GM23338 (cell line): Measurements from ENCODE around the gene ACOXL. TPM values are rescaled to one million over a fixed set of nuclear protein-coding genes. Genes with fewer than 3 reads are reported as not detected.

Source experiments
- ATAC-seq: fragments of 200-7000 bp; cut with Tn5 transposase; 3 replicates; pipeline ENCODE4 v1.9.1; 2020
- DNase-seq: peaks from one replicate; pipeline ENCODE4 v3.0.0-alpha.2; 2015; ENCODE audit warnings: low spot score
- H2AFZ ChIP-seq: fragments of 200-600 bp; sonication (generic); 2 replicates; pipeline ENCODE4 v1.8.0; 2016; ENCODE audit warnings: antibody characterized with exemption, mild to moderate bottlenecking, moderate library complexity
- H3F3A ChIP-seq: fragments of 200-600 bp; sonication (generic); replicated peaks from 2 replicates; pipeline ENCODE4 v1.8.0; 2017; ENCODE audit warnings: antibody characterized with exemption, mixed run types, low read depth
- H3K27ac ChIP-seq: fragments of 200-600 bp; sonication (generic); 2 replicates; pipeline ENCODE4 v1.6.1; 2016; ENCODE audit warnings: low read depth
- H3K27me3 ChIP-seq: fragments of 200-600 bp; sonication (generic); 2 replicates; pipeline ENCODE4 v1.8.0; 2016; ENCODE audit warnings: mild to moderate bottlenecking, mixed run types, moderate library complexity; ENCODE audit not compliant: insufficient read depth
- H3K36me3 ChIP-seq: fragments of 200-600 bp; sonication (generic); 2 replicates; pipeline ENCODE4 v1.8.0; 2016; ENCODE audit warnings: mild to moderate bottlenecking; ENCODE audit not compliant: insufficient read depth
- H3K4me1 ChIP-seq: fragments of 200-600 bp; sonication (generic); 2 replicates; pipeline ENCODE4 v1.8.0; 2016; ENCODE audit warnings: mild to moderate bottlenecking, moderate library complexity; ENCODE audit not compliant: insufficient read depth
- H3K4me2 ChIP-seq: fragments of 200-600 bp; sonication (generic); 2 replicates; pipeline ENCODE4 v1.7.1; 2017; ENCODE audit warnings: mixed run types
- H3K4me3 ChIP-seq: fragments of 200-600 bp; sonication (generic); 2 replicates; pipeline ENCODE4 v1.6.1; 2016; ENCODE audit warnings: mixed run types
- H3K79me2 ChIP-seq: fragments of 200-600 bp; sonication (generic); replicated peaks from 2 replicates; pipeline ENCODE4 v1.8.0; 2017; ENCODE audit warnings: mild to moderate bottlenecking; ENCODE audit not compliant: insufficient read depth
- H3K9me2 ChIP-seq: fragments of 200-600 bp; sonication (generic); 2 replicates; pipeline ENCODE4 v1.8.0; 2017; ENCODE audit not compliant: insufficient read depth
- H4K20me1 ChIP-seq: fragments of 200-600 bp; sonication (generic); replicated peaks from 2 replicates; pipeline ENCODE4 v1.8.0; 2017; ENCODE audit warnings: mild to moderate bottlenecking; ENCODE audit not compliant: insufficient read depth
- H3K27ac Mint-ChIP-seq: 2 replicates; pipeline ENCODE4 v1.8.0; 2020; ENCODE audit warnings: inconsistent platforms, mild to moderate bottlenecking, moderate library complexity, mixed read lengths
- H3K27me3 Mint-ChIP-seq: 3 replicates; pipeline ENCODE4 v1.8.0; 2022; ENCODE audit warnings: low read depth, mild to moderate bottlenecking, moderate library complexity, mixed read lengths, inconsistent platforms; ENCODE audit not compliant: insufficient read depth, poor library complexity
- H3K36me3 Mint-ChIP-seq: 3 replicates; pipeline ENCODE4 v1.8.0; 2021; ENCODE audit warnings: low read depth, mild to moderate bottlenecking, inconsistent platforms, moderate library complexity, mixed read lengths
- H3K4me1 Mint-ChIP-seq: 3 replicates; pipeline ENCODE4 v1.8.0; 2020; ENCODE audit warnings: mild to moderate bottlenecking, inconsistent platforms, mixed read lengths
- H3K4me3 Mint-ChIP-seq: 3 replicates; pipeline ENCODE4 v1.8.0; 2021; ENCODE audit warnings: moderate library complexity, mild to moderate bottlenecking, inconsistent platforms, mixed read lengths
- H3K9me3 Mint-ChIP-seq: 3 replicates; pipeline ENCODE4 v1.8.0; 2020; ENCODE audit warnings: moderate library complexity, mild to moderate bottlenecking, inconsistent platforms, mixed read lengths
- CREB1 ChIP-seq: fragments of 250-450 bp; sonication (Bioruptor Pico); IDR thresholded peaks from 2 replicates; pipeline ENCODE4 v1.5.0; 2020; ENCODE audit warnings: low read depth, mild to moderate bottlenecking, moderate library complexity
- POLR2AphosphoS5 ChIP-seq: IDR thresholded peaks from 2 replicates; pipeline ENCODE4 v1.6.1; 2016; ENCODE audit warnings: antibody characterized with exemption, low read depth
- ZNF114 ChIP-seq: fragments of 250-450 bp; sonication (Bioruptor Pico); IDR thresholded peaks from 2 replicates; pipeline ENCODE4 v1.5.0; 2020; ENCODE audit warnings: mild to moderate bottlenecking, moderate library complexity
- ZNF331 ChIP-seq: fragments of 250-450 bp; sonication (Bioruptor Pico); IDR thresholded peaks from 2 replicates; pipeline ENCODE4 v1.5.0; 2020; ENCODE audit warnings: low read depth, mild to moderate bottlenecking, moderate library complexity
- polyA plus RNA-seq: library from polyadenylated mRNA; unstranded; fragments of >200 nt; fragmentation: Nextera tagmentation; extraction: Ambion mirVana; gene quantifications from 2 replicates; pipeline ENCODE4 v1.2.1, GENCODE V29; 2016
- total RNA-seq: library from RNA; depleted of rRNA; stranded (reverse); fragments of >200 nt; shearing (Covaris generic); gene quantifications from 2 replicates; pipeline ENCODE4 v1.2.3, GENCODE V29; 2014
- TF ChIP-seq, protein P1 (sequence below): IDR thresholded peaks from one replicate; pipeline ENCODE4 v1.6.1; 2018; ENCODE audit warnings: antibody characterized with exemption; ENCODE audit not compliant: unreplicated experiment
- TF ChIP-seq, protein P2 (sequence below), 2 experiments: fragments of 200-600 bp in 1 of 2; sonication (generic) in 1 of 2; conservative IDR thresholded peaks; 2 replicates each; pipeline versions ENCODE4 v1.5.1 to v1.6.1; 2016 to 2017; ENCODE audit warnings: antibody characterized with exemption in 2 of 2, low read depth in 2 of 2, mild to moderate bottlenecking in 2 of 2, moderate library complexity in 1 of 2
- TF ChIP-seq, protein P3 (sequence below): fragments of 250-450 bp; sonication (Bioruptor Pico); IDR thresholded peaks from 2 replicates; pipeline ENCODE4 v1.5.0; 2020; ENCODE audit warnings: mild to moderate bottlenecking, moderate library complexity

Gene ACOXL
- total and polyA plus RNA-seq, 2 experiments from 2014 or later = 9.0 to 14.7 TPM

DNA sequence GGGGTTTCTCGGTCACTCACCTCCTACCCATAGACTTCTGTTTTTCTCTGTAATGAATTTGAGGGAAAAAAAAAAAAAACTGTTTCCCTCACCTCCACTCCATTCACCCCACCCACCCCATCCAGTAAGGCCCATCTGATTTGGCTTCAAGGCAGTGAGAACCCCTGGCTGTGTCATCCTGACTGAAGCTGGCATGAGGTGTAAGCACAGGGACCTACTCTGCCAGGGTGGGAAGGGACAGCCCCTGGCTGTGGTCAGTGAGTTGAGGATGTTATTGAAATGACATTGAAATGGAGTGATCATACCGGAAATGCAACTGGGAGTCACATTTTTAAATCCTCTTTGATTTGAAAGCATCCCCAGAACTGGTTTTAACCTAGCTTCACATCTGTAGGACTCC lies 369.2 kb downstream of the ACOXL start:
- ATAC-seq (no peak), DNase-seq (no peak)
- H3K4me2 ChIP-seq = no peak overlapping the region
- H3K4me3 Mint-ChIP-seq = no peak overlapping the region
- H3K36me3 Mint-ChIP-seq = no peaks in the 10 kb centered on the region
- no peak overlapping the region for H3K4me3 ChIP-seq
- TF ChIP-seq, protein P1, sequence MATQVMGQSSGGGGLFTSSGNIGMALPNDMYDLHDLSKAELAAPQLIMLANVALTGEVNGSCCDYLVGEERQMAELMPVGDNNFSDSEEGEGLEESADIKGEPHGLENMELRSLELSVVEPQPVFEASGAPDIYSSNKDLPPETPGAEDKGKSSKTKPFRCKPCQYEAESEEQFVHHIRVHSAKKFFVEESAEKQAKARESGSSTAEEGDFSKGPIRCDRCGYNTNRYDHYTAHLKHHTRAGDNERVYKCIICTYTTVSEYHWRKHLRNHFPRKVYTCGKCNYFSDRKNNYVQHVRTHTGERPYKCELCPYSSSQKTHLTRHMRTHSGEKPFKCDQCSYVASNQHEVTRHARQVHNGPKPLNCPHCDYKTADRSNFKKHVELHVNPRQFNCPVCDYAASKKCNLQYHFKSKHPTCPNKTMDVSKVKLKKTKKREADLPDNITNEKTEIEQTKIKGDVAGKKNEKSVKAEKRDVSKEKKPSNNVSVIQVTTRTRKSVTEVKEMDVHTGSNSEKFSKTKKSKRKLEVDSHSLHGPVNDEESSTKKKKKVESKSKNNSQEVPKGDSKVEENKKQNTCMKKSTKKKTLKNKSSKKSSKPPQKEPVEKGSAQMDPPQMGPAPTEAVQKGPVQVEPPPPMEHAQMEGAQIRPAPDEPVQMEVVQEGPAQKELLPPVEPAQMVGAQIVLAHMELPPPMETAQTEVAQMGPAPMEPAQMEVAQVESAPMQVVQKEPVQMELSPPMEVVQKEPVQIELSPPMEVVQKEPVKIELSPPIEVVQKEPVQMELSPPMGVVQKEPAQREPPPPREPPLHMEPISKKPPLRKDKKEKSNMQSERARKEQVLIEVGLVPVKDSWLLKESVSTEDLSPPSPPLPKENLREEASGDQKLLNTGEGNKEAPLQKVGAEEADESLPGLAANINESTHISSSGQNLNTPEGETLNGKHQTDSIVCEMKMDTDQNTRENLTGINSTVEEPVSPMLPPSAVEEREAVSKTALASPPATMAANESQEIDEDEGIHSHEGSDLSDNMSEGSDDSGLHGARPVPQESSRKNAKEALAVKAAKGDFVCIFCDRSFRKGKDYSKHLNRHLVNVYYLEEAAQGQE = no peak
- TF ChIP-seq ZNF331 (no peak), POLR2AphosphoS5 (no peak), CREB1 (CRISPR knock-in tag) (no peak), ZNF114 (CRISPR knock-in tag) (no peak)
- TF ChIP-seq, protein P2, sequence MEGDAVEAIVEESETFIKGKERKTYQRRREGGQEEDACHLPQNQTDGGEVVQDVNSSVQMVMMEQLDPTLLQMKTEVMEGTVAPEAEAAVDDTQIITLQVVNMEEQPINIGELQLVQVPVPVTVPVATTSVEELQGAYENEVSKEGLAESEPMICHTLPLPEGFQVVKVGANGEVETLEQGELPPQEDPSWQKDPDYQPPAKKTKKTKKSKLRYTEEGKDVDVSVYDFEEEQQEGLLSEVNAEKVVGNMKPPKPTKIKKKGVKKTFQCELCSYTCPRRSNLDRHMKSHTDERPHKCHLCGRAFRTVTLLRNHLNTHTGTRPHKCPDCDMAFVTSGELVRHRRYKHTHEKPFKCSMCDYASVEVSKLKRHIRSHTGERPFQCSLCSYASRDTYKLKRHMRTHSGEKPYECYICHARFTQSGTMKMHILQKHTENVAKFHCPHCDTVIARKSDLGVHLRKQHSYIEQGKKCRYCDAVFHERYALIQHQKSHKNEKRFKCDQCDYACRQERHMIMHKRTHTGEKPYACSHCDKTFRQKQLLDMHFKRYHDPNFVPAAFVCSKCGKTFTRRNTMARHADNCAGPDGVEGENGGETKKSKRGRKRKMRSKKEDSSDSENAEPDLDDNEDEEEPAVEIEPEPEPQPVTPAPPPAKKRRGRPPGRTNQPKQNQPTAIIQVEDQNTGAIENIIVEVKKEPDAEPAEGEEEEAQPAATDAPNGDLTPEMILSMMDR (conservative IDR thresholded peaks at IDR 0.05; ENCODE audit: low read depth in 2 of 2) = no peak
- TF ChIP-seq, protein P3, sequence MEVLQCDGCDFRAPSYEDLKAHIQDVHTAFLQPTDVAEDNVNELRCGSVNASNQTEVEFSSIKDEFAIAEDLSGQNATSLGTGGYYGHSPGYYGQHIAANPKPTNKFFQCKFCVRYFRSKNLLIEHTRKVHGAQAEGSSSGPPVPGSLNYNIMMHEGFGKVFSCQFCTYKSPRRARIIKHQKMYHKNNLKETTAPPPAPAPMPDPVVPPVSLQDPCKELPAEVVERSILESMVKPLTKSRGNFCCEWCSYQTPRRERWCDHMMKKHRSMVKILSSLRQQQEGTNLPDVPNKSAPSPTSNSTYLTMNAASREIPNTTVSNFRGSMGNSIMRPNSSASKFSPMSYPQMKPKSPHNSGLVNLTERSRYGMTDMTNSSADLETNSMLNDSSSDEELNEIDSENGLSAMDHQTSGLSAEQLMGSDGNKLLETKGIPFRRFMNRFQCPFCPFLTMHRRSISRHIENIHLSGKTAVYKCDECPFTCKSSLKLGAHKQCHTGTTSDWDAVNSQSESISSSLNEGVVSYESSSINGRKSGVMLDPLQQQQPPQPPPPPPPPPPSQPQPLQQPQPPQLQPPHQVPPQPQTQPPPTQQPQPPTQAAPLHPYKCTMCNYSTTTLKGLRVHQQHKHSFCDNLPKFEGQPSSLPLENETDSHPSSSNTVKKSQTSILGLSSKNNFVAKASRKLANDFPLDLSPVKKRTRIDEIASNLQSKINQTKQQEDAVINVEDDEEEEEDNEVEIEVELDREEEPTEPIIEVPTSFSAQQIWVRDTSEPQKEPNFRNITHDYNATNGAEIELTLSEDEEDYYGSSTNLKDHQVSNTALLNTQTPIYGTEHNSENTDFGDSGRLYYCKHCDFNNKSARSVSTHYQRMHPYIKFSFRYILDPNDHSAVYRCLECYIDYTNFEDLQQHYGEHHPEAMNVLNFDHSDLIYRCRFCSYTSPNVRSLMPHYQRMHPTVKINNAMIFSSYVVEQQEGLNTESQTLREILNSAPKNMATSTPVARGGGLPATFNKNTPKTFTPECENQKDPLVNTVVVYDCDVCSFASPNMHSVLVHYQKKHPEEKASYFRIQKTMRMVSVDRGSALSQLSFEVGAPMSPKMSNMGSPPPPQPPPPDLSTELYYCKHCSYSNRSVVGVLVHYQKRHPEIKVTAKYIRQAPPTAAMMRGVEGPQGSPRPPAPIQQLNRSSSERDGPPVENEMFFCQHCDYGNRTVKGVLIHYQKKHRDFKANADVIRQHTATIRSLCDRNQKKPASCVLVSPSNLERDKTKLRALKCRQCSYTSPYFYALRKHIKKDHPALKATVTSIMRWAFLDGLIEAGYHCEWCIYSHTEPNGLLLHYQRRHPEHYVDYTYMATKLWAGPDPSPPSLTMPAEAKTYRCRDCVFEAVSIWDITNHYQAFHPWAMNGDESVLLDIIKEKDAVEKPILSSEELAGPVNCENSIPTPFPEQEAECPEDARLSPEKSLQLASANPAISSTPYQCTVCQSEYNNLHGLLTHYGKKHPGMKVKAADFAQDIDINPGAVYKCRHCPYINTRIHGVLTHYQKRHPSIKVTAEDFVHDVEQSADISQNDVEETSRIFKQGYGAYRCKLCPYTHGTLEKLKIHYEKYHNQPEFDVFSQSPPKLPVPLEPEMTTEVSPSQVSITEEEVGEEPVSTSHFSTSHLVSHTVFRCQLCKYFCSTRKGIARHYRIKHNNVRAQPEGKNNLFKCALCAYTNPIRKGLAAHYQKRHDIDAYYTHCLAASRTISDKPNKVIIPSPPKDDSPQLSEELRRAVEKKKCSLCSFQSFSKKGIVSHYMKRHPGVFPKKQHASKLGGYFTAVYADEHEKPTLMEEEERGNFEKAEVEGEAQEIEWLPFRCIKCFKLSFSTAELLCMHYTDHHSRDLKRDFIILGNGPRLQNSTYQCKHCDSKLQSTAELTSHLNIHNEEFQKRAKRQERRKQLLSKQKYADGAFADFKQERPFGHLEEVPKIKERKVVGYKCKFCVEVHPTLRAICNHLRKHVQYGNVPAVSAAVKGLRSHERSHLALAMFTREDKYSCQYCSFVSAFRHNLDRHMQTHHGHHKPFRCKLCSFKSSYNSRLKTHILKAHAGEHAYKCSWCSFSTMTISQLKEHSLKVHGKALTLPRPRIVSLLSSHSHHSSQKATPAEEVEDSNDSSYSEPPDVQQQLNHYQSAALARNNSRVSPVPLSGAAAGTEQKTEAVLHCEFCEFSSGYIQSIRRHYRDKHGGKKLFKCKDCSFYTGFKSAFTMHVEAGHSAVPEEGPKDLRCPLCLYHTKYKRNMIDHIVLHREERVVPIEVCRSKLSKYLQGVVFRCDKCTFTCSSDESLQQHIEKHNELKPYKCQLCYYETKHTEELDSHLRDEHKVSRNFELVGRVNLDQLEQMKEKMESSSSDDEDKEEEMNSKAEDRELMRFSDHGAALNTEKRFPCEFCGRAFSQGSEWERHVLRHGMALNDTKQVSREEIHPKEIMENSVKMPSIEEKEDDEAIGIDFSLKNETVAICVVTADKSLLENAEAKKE = no peak
- no peaks in the 10 kb centered on the region for H3K27me3 Mint-ChIP-seq
- H3K27ac Mint-ChIP-seq = no peak overlapping the region
- H3K36me3 ChIP-seq = no peaks in the 10 kb centered on the region
- no peaks in the 10 kb centered on the region; the same call in 1 of the 2 replicates for H3K9me2 ChIP-seq
- no peaks in the 10 kb centered on the region for H4K20me1 ChIP-seq
- H3K79me2 ChIP-seq = no peaks in the 10 kb centered on the region
- no peak overlapping the region for H2AFZ ChIP-seq
- no peaks in the 10 kb centered on the region for H3K4me1 ChIP-seq
- peaks cover 12% of the 10 kb centered on the region for H3K4me1 Mint-ChIP-seq
- H3K27ac ChIP-seq = no peak overlapping the region
- no peaks in the 10 kb centered on the region for H3F3A ChIP-seq
- H3K9me3 Mint-ChIP-seq = no peaks in the 10 kb centered on the region
- H3K27me3 ChIP-seq = no peaks in the 10 kb centered on the region
